ENCODE measurements around the gene ASPRV1. TPM values are rescaled to one million over a fixed set of nuclear protein-coding genes. Genes with fewer than 3 reads are reported as not detected.
A peak's percentile ranks its signal among the peaks of the same experiment; 100 is the strongest.

The ASPRV1 gene
- total and polyA plus RNA-seq, 5 donors from 2014 or later, result 0.62 to 1.7 (median 1.1) TPM

DNA sequence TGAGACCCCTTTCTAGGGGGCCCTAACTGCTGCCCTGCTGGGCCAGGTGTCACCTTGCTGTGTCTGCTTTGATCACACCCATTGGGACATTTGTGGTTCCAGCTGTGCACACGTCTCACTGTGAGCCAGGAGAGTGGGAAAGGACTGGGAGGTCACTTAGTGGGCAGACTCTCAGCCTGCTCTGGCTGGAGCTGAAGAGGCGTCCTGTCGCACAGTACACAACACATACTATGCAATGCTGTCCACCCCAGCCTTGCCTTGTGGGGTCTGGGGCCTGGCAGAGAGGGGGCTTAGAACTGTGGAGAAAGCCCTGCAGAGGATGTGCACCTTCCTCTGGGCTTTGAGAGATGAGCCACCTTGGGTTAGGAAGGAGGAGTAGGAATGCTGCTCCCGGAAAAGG, 25.3 kb upstream of the ASPRV1 start:
- Histone ChIP-seq H3K9me3 (ENCODE audit: control insufficient read depth in 2 of 2, low read length in 2 of 2) (no peaks in the 10 kb centered on the region), H3K4me3 (ENCODE audit: low read depth, low read length) (no peak overlapping the region), H3K4me1 (ENCODE audit: control insufficient read depth, insufficient read depth, low read length, poor library complexity, severe bottlenecking) (no peaks in the 10 kb centered on the region), H3K27ac (ENCODE audit: insufficient read depth, low read length, poor library complexity, severe bottlenecking) (no peak overlapping the region), H3K27me3 (ENCODE audit: control insufficient read depth, insufficient read depth, low read length) (no peaks in the 10 kb centered on the region), H3K36me3 (ENCODE audit: control insufficient read depth, insufficient read depth, low read length) (no peaks in the 10 kb centered on the region)
- ATAC-seq (ENCODE audit: low read depth in 2 of 2) (no peak), DNase-seq (no peak)
- H3K27me3 Mint-ChIP-seq, result no peaks in the 10 kb centered on the region
- peaks cover 0 to 2% (median 0%) of the 10 kb centered on the region in 4 donors for H3K4me1 Mint-ChIP-seq
- H3K36me3 Mint-ChIP-seq, result peaks cover 7% of the 10 kb centered on the region
- H3K27ac Mint-ChIP-seq, result no peak overlapping the region
- no peaks in the 10 kb centered on the region for H3K9me3 Mint-ChIP-seq
- H3K4me3 Mint-ChIP-seq, result no peak overlapping the region

GRCh38 chr2:69985688-69986087, 24.3 kb upstream of the ASPRV1 start:
- ATAC-seq (ENCODE audit: low read depth in 2 of 2), result no peak

GRCh38 chr2:69985216-69985615, 23.8 kb upstream of the ASPRV1 start:
- peak overlapping the region in 1 of 3 donors; percentile 23 for H3K27ac Mint-ChIP-seq

More at GRCh38 chr2:69985688-69986087, 24.3 kb upstream of the ASPRV1 start:
- no peak overlapping the region for H3K4me3 Mint-ChIP-seq
- H3K27ac Mint-ChIP-seq, result no peak overlapping the region
- H3K9me3 Mint-ChIP-seq, result no peaks in the 10 kb centered on the region
- no peak for DNase-seq
- Histone ChIP-seq H3K36me3 (ENCODE audit: control insufficient read depth, insufficient read depth, low read length) (no peaks in the 10 kb centered on the region), H3K9me3 (ENCODE audit: control insufficient read depth in 2 of 2, low read length in 2 of 2) (no peaks in the 10 kb centered on the region), H3K27ac (ENCODE audit: insufficient read depth, low read length, poor library complexity, severe bottlenecking) (no peak overlapping the region), H3K4me3 (ENCODE audit: low read depth, low read length) (no peak overlapping the region), H3K27me3 (ENCODE audit: control insufficient read depth, insufficient read depth, low read length) (no peaks in the 10 kb centered on the region), H3K4me1 (ENCODE audit: control insufficient read depth, insufficient read depth, low read length, poor library complexity, severe bottlenecking) (no peaks in the 10 kb centered on the region)
- no peaks in the 10 kb centered on the region for H3K27me3 Mint-ChIP-seq
- H3K36me3 Mint-ChIP-seq, result peaks cover 5% of the 10 kb centered on the region
- H3K4me1 Mint-ChIP-seq, result peaks cover 0 to 2% (median 0%) of the 10 kb centered on the region in 4 donors

GRCh38 chr2:69983392-69983966, 22.0 kb upstream of the ASPRV1 start:
- Mint-ChIP-seq H3K27me3 (no peaks in the 10 kb centered on the region), H3K36me3 (peaks cover 3% of the 10 kb centered on the region), H3K27ac (peak overlapping the region in 1 of 3 donors; percentile 27), H3K4me3 (no peak overlapping the region), H3K4me1 (peaks cover 0 to 2% (median 0%) of the 10 kb centered on the region in 4 donors), H3K9me3 (no peaks in the 10 kb centered on the region)
- no peak overlapping the region for H3K4me3 ChIP-seq (ENCODE audit: low read depth, low read length)
- no peaks in the 10 kb centered on the region for H3K4me1 ChIP-seq (ENCODE audit: control insufficient read depth, insufficient read depth, low read length, poor library complexity, severe bottlenecking)
- DNase-seq (no peak), ATAC-seq (ENCODE audit: low read depth in 2 of 2) (no peak)
- no peaks in the 10 kb centered on the region for H3K36me3 ChIP-seq (ENCODE audit: control insufficient read depth, insufficient read depth, low read length)
- H3K9me3 ChIP-seq (ENCODE audit: control insufficient read depth in 2 of 2, low read length in 2 of 2), result no peaks in the 10 kb centered on the region
- no peaks in the 10 kb centered on the region for H3K27me3 ChIP-seq (ENCODE audit: control insufficient read depth, insufficient read depth, low read length)
- H3K27ac ChIP-seq (ENCODE audit: insufficient read depth, low read length, poor library complexity, severe bottlenecking), result no peak overlapping the region

More at GRCh38 chr2:69985216-69985615, 23.8 kb upstream of the ASPRV1 start:
- Histone ChIP-seq H3K27me3 (ENCODE audit: control insufficient read depth, insufficient read depth, low read length) (no peaks in the 10 kb centered on the region), H3K9me3 (ENCODE audit: control insufficient read depth in 2 of 2, low read length in 2 of 2) (no peaks in the 10 kb centered on the region), H3K27ac (ENCODE audit: insufficient read depth, low read length, poor library complexity, severe bottlenecking) (no peak overlapping the region), H3K36me3 (ENCODE audit: control insufficient read depth, insufficient read depth, low read length) (no peaks in the 10 kb centered on the region), H3K4me1 (ENCODE audit: control insufficient read depth, insufficient read depth, low read length, poor library complexity, severe bottlenecking) (no peaks in the 10 kb centered on the region), H3K4me3 (ENCODE audit: low read depth, low read length) (no peak overlapping the region)
- Mint-ChIP-seq H3K27me3 (no peaks in the 10 kb centered on the region), H3K4me3 (no peak overlapping the region), H3K9me3 (no peaks in the 10 kb centered on the region), H3K36me3 (peaks cover 3% of the 10 kb centered on the region), H3K4me1 (peaks cover 0 to 2% (median 0%) of the 10 kb centered on the region in 4 donors)
- DNase-seq (no peak), ATAC-seq (ENCODE audit: low read depth in 2 of 2) (no peak)

DNA sequence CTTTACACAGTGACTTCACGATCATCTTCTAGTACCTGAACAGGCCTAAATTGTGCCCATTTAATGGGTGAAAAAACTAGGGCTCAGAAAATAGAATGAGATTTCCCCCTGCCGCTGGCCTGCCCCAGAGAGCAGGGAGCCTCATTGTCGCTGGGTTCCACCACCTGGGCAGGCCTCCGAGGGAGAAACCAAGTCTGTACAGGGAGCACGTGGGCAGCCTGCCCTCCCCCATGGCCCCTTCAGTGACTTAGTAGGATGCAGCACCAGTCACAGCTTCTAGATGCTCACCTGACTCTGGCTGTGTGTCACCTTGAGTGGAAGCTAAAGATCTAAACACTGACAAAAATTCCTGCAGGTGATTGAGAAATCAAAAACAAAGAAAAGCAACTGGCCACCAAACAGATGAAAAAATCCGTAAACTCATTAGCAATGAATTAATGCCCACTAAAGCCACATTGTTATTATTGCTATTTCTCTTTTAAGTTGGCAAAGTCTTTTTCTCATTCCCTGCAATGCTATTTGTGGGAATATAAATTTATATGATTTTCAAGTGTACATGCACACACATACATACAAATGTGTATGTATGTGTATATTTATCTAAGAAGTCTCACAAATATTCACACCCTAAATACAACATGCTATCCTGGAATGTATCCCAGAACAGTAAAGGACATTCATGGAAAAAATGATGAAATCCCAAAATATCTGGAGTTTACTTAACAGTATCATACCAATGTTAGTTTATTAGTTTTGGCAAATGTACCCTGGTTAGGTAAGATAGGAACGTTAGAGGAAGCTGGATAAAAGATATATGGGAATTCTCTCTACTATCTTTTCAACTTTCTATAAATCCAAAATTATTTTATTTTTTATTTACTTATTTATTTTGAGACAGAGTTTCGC, 18.7 kb upstream of the ASPRV1 start:
- H3K9me3 Mint-ChIP-seq, result peaks cover 0 to 2% (median 0%) of the 10 kb centered on the region in 7 donors
- H3K4me3 Mint-ChIP-seq, result no peak overlapping the region
- no peaks in the 10 kb centered on the region for H3K27me3 Mint-ChIP-seq
- no peak overlapping the region for H3K4me3 ChIP-seq (ENCODE audit: low read depth, low read length)
- H3K9me3 ChIP-seq (ENCODE audit: control insufficient read depth in 2 of 2, low read length in 2 of 2), result no peaks in the 10 kb centered on the region
- DNase-seq, result no peak
- no peak overlapping the region for H3K27ac ChIP-seq (ENCODE audit: insufficient read depth, low read length, poor library complexity, severe bottlenecking)
- peak overlapping the region in 2 of 3 donors; percentile 20 to 34 for H3K27ac Mint-ChIP-seq
- H3K36me3 ChIP-seq (ENCODE audit: control insufficient read depth, insufficient read depth, low read length), result no peaks in the 10 kb centered on the region
- peaks cover 0 to 22% (median 14%) of the 10 kb centered on the region in 4 donors for H3K4me1 Mint-ChIP-seq
- ATAC-seq (ENCODE audit: low read depth in 2 of 2), result no peak
- peaks cover 8% of the 10 kb centered on the region for H3K4me1 ChIP-seq (ENCODE audit: control insufficient read depth, insufficient read depth, low read length, poor library complexity, severe bottlenecking)
- no peaks in the 10 kb centered on the region for H3K27me3 ChIP-seq (ENCODE audit: control insufficient read depth, insufficient read depth, low read length)
- no peaks in the 10 kb centered on the region for H3K36me3 Mint-ChIP-seq

- Mint-ChIP-seq H3K36me3 (no peaks in the 10 kb centered on the region), H3K4me3 (no peak overlapping the region), H3K4me1 (peaks cover 0 to 30% (median 13%) of the 10 kb centered on the region in 4 donors), H3K27me3 (no peaks in the 10 kb centered on the region), H3K27ac (no peak overlapping the region), H3K9me3 (peaks cover 0 to 2% (median 0%) of the 10 kb centered on the region in 7 donors)
- H3K27ac ChIP-seq (ENCODE audit: insufficient read depth, low read length, poor library complexity, severe bottlenecking), result no peak overlapping the region
- no peaks in the 10 kb centered on the region for H3K27me3 ChIP-seq (ENCODE audit: control insufficient read depth, insufficient read depth, low read length)
- peaks cover 12% of the 10 kb centered on the region for H3K4me1 ChIP-seq (ENCODE audit: control insufficient read depth, insufficient read depth, low read length, poor library complexity, severe bottlenecking)
- DNase-seq (no peak), ATAC-seq (ENCODE audit: low read depth in 2 of 2) (no peak)
- H3K9me3 ChIP-seq (ENCODE audit: control insufficient read depth in 2 of 2, low read length in 2 of 2), result no peaks in the 10 kb centered on the region
- H3K4me3 ChIP-seq (ENCODE audit: low read depth, low read length), result no peak overlapping the region
- H3K36me3 ChIP-seq (ENCODE audit: control insufficient read depth, insufficient read depth, low read length), result no peaks in the 10 kb centered on the region
These were observed 16.6 kb upstream of the ASPRV1 start for GRCh38 chr2:69977906-69978482.

DNA sequence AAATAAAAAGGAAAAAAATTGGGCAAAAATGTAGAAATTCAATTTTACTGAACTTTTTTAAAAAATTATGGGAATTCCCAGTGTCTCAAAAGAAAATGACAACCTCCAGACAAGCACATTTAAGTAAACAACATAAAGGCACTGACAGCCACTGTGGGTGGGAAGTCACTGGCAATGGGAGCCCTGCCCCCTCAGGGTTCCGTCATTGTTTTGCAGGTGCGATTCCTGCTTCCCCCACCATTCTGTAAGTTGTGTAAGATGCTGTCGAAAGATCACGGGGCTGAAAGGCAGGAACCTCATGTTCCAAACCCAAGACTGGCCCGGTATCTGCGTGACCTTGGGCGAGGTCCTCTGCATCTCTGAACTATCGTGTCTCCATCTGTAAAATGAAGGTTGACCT, 15.8 kb upstream of the ASPRV1 start:
- Histone ChIP-seq H3K4me1 (ENCODE audit: control insufficient read depth, insufficient read depth, low read length, poor library complexity, severe bottlenecking) (peaks cover 12% of the 10 kb centered on the region), H3K27me3 (ENCODE audit: control insufficient read depth, insufficient read depth, low read length) (no peaks in the 10 kb centered on the region), H3K9me3 (ENCODE audit: control insufficient read depth in 2 of 2, low read length in 2 of 2) (no peaks in the 10 kb centered on the region), H3K4me3 (ENCODE audit: low read depth, low read length) (no peak overlapping the region), H3K27ac (ENCODE audit: insufficient read depth, low read length, poor library complexity, severe bottlenecking) (no peak overlapping the region), H3K36me3 (ENCODE audit: control insufficient read depth, insufficient read depth, low read length) (no peaks in the 10 kb centered on the region)
- peaks cover 0 to 2% (median 0%) of the 10 kb centered on the region in 7 donors for H3K9me3 Mint-ChIP-seq
- no peaks in the 10 kb centered on the region for H3K36me3 Mint-ChIP-seq
- no peak overlapping the region for H3K4me3 Mint-ChIP-seq
- no peak for DNase-seq
- H3K27ac Mint-ChIP-seq, result no peak overlapping the region
- no peaks in the 10 kb centered on the region for H3K27me3 Mint-ChIP-seq
- no peak for ATAC-seq (ENCODE audit: low read depth in 2 of 2)
- peaks cover 0 to 35% (median 13%) of the 10 kb centered on the region in 4 donors for H3K4me1 Mint-ChIP-seq
